Uterus (tissue), 4 donors: Measurements from ENCODE around the gene ELMO1. TPM values are rescaled to one million over a fixed set of nuclear protein-coding genes. Genes with fewer than 3 reads are reported as not detected.

Experiments
- DNase-seq, 2 donors: peaks; one replicate each; pipeline ENCODE4 v3.0.0-alpha.2; 2019 to 2020
- H3K27ac ChIP-seq, 2 donors: fragments of 200-600 bp; sonication (generic); 1 replicate in 1 of 2; 2 replicates in 1 of 2; pipeline ENCODE4 v1.5.1; 2016 to 2018
- H3K27me3 ChIP-seq, 2 donors: fragments of 200-600 bp; sonication (generic); one replicate each; pipeline ENCODE4 v1.5.1; 2018 to 2019; ENCODE audit warnings: control low read depth in 1 of 2
- H3K36me3 ChIP-seq, 2 donors: fragments of 200-600 bp; sonication (generic); one replicate each; pipeline ENCODE4 v1.5.1; 2019; ENCODE audit warnings: control low read depth in 1 of 2
- H3K4me1 ChIP-seq, 2 donors: fragments of 200-600 bp; sonication (generic); one replicate each; pipeline ENCODE4 v1.5.1; 2018 to 2019; ENCODE audit warnings: control low read depth in 1 of 2
- H3K4me3 ChIP-seq, 2 donors: fragments of 200-600 bp; sonication (generic); 1 replicate in 1 of 2; 2 replicates in 1 of 2; pipeline ENCODE4 v1.5.1; 2018 to 2019; ENCODE audit warnings: mild to moderate bottlenecking in 1 of 2
- H3K9me3 ChIP-seq, 2 donors: fragments of 200-600 bp; sonication (generic); one replicate each; pipeline ENCODE4 v1.5.1; 2019; ENCODE audit warnings: control low read depth in 1 of 2
- CTCF ChIP-seq, 4 experiments: fragments of 200-600 bp in 2 of 4; fragments of 450-650 bp in 2 of 4; sonication (generic) in 2 of 4; IDR thresholded peaks; one replicate each; pipeline ENCODE4 v1.5.1; 2016 to 2019; ENCODE audit warnings: antibody characterized with exemption in 4 of 4, mild to moderate bottlenecking in 2 of 4, moderate library complexity in 1 of 4
- POLR2A ChIP-seq, 2 donors: fragments of 450-650 bp; IDR thresholded peaks; one replicate each; pipeline ENCODE4 v1.6.1; 2016; ENCODE audit warnings: antibody characterized with exemption in 2 of 2, mild to moderate bottlenecking in 1 of 2, moderate library complexity in 1 of 2
- intact Hi-C: fragments of 100-400 bp; cut with DNase I; formaldehyde crosslinking; loops from one replicate; pipeline ENCODE4 v1.15.1; 2023; ENCODE audit warnings: low total_unique reads
- total RNA-seq, 4 donors: library from RNA; depleted of rRNA in 3 of 4; stranded (reverse); fragments of >200 nt in 3 of 4; gene quantifications; one replicate each; pipeline versions ENCODE4 v1.1.0 to v1.2.4, GENCODE V29; 2014 to 2023
- donor health status: DM: yes; HTN: yes; CAD: no.

ELMO1 gene
- total RNA-seq, 4 donors from 2014 or later, result 37.9 to 64.7 (median 55.5) TPM

GRCh38 chr7:37186753-37187152 lies 261.9 kb downstream of the ELMO1 start:
- DNase-seq, result no peak
- no peaks in the 10 kb centered on the region for H3K27me3 ChIP-seq
- no peaks in the 10 kb centered on the region for H3K9me3 ChIP-seq
- H3K27ac ChIP-seq, result no peak overlapping the region
- H3K4me1 ChIP-seq, result no peaks in the 10 kb centered on the region
- no peaks in the 10 kb centered on the region for H3K36me3 ChIP-seq
- no peak for TF ChIP-seq POLR2A (IDR thresholded peaks at IDR 0.05)
- TF ChIP-seq CTCF (IDR thresholded peaks at IDR 0.05), result no peak
- H3K4me3 ChIP-seq, result no peak overlapping the region
- intact Hi-C loops, result loop anchor here (10.0 kb wide), 1 partner anchor 222 kb away; no protein-coding TSS in a partner anchor

DNA sequence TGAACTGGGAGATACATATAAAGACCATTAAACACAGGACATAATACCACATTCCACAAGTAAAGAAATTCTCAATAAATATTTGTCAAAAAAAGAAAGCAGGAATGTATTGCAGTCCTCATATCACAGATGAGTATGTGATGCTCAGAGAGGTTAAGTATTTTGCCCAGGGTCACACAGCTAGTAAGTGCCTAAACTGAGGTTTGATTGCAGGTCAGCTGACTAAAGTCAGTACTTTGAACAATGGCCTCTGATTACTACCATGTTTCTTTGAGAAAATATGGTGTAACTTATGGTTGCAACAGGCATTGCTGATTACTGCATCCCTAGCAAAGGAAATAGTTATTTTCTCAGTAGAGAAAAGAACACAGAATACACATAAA lies 267.1 kb downstream of the ELMO1 start:
- Histone ChIP-seq H3K4me3 (no peak overlapping the region), H3K4me1 (no peaks in the 10 kb centered on the region), H3K27ac (no peak overlapping the region), H3K36me3 (no peaks in the 10 kb centered on the region), H3K9me3 (no peaks in the 10 kb centered on the region), H3K27me3 (no peaks in the 10 kb centered on the region)
- intact Hi-C loops, result loop anchor here (10.0 kb wide), 1 partner anchor 217 kb away; no protein-coding TSS in a partner anchor
- DNase-seq, result no peak
- no peak for TF ChIP-seq CTCF (IDR thresholded peaks at IDR 0.05)
- no peak for TF ChIP-seq POLR2A (IDR thresholded peaks at IDR 0.05)

- H3K4me1 ChIP-seq, result no peaks in the 10 kb centered on the region
- H3K9me3 ChIP-seq, result no peaks in the 10 kb centered on the region
- H3K36me3 ChIP-seq, result no peaks in the 10 kb centered on the region
- no peak overlapping the region for H3K27ac ChIP-seq
- TF ChIP-seq CTCF (IDR thresholded peaks at IDR 0.05), result no peak
- TF ChIP-seq POLR2A (IDR thresholded peaks at IDR 0.05), result no peak
- H3K4me3 ChIP-seq, result no peak overlapping the region
- H3K27me3 ChIP-seq, result no peaks in the 10 kb centered on the region
- intact Hi-C loops, result loop anchor here (10.0 kb wide), 1 partner anchor 216 kb away; no protein-coding TSS in a partner anchor
- DNase-seq, result no peak
These were observed 267.7 kb downstream of the ELMO1 start for GRCh38 chr7:37180828-37181549.

GRCh38 chr7:37176079-37176478 lies 272.6 kb downstream of the ELMO1 start:
- H3K36me3 ChIP-seq, result no peaks in the 10 kb centered on the region
- no peak overlapping the region for H3K27ac ChIP-seq
- H3K9me3 ChIP-seq, result no peaks in the 10 kb centered on the region
- no peak overlapping the region for H3K4me3 ChIP-seq
- no peaks in the 10 kb centered on the region for H3K27me3 ChIP-seq
- intact Hi-C loops, result no loop called here
- no peak for DNase-seq
- no peaks in the 10 kb centered on the region for H3K4me1 ChIP-seq
- TF ChIP-seq CTCF (IDR thresholded peaks at IDR 0.05) (no peak), POLR2A (IDR thresholded peaks at IDR 0.05) (no peak)

- Histone ChIP-seq H3K36me3 (no peaks in the 10 kb centered on the region), H3K4me3 (no peak overlapping the region), H3K27me3 (no peaks in the 10 kb centered on the region), H3K27ac (no peak overlapping the region), H3K4me1 (no peaks in the 10 kb centered on the region), H3K9me3 (no peaks in the 10 kb centered on the region)
- intact Hi-C loops, result no loop called here
- DNase-seq, result no peak
- no peak for TF ChIP-seq CTCF (IDR thresholded peaks at IDR 0.05)
- no peak for TF ChIP-seq POLR2A (IDR thresholded peaks at IDR 0.05)
These were observed 274.2 kb downstream of the ELMO1 start for GRCh38 chr7:37174460-37174859.
